ENCODE data around the gene MSI2.

MSI2 gene

DNA sequence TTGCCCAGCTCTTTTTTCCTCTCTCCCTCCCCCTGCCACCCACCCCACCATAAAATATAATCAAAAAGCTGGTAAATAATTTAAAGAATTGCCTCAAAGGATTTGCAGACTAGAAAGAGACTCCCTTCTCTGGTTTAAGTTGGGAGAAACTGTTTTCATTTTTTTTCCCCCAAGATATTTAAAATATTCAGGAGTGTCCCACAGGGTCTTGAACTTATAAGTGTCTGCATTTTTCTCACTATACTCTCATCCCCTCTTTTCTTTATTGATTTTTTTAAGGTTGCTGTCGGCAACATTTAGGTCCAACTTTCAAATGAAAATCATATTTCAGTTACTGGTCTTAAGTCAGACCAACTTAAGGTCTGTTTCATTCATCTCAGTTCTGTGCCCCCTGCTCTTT is 210.2 kb downstream of the MSI2 start:
- in situ Hi-C loops (cut with MboI; ENCODE audit: low sequenced_read_pairs) = no loop called here
- Histone ChIP-seq H3K9me3 (no peaks in the 10 kb centered on the region), H3K27me3 (ENCODE audit: low read depth) (no peaks in the 10 kb centered on the region), H3K4me1 (peaks cover 20% of the 10 kb centered on the region), H3K36me3 (replicated peaks) (no peaks in the 10 kb centered on the region), H3K4me3 (no peak overlapping the region)
- no peak for DNase-seq (ENCODE audit: low spot score in 2 of 2)

DNA sequence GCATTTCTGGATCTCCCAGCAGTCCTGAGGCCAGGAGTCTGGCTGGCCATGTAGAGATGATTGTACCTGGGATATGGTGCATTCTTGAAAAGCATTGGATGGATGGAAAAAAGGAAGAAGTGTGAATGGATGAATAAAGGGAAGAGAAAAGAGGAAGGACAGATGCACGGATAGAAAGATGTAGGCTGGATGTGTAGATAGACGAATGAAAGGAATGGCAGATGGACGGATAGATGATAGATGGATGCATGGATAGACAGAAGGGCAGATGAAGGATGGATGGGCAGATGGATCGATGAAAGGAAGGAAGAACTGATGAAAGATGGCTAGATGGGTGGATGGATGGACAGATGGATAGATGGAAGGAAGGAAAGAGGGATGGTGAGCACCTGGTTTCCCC is 210.9 kb downstream of the MSI2 start:
- Histone ChIP-seq H3K27me3 (ENCODE audit: low read depth) (no peaks in the 10 kb centered on the region), H3K9me3 (no peaks in the 10 kb centered on the region), H3K36me3 (replicated peaks) (no peaks in the 10 kb centered on the region), H3K4me1 (peaks cover 28% of the 10 kb centered on the region), H3K4me3 (no peak overlapping the region)
- DNase-seq (ENCODE audit: low spot score in 2 of 2) = no peak
- in situ Hi-C loops (cut with MboI; ENCODE audit: low sequenced_read_pairs) = no loop called here

DNA sequence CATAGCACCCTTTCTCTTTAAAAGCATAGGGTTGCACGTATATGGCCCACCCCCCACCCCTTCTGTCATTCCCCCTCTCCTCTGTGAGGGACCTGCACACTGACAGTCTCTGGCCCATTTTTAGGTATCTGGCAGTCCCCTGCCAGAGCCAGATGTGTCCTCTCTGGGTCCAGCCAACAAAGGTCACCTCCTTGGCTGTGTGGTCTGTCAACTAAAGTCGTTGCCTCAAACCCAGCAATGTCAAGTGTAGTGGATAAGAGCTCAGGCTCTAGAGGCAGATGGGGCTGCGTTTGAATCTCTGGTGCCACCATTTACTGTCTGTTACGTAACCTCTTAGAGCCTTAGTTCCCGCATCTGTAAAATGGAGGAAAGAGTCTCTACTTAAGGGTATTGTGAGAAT is 211.5 kb downstream of the MSI2 start:
- DNase-seq (ENCODE audit: low spot score in 2 of 2) = no peak
- no peaks in the 10 kb centered on the region for H3K36me3 ChIP-seq (replicated peaks)
- no peaks in the 10 kb centered on the region for H3K27me3 ChIP-seq (ENCODE audit: low read depth)
- no peaks in the 10 kb centered on the region for H3K9me3 ChIP-seq
- in situ Hi-C loops (cut with MboI; ENCODE audit: low sequenced_read_pairs) = no loop called here
- peaks cover 31% of the 10 kb centered on the region for H3K4me1 ChIP-seq
- no peak overlapping the region for H3K4me3 ChIP-seq

DNA sequence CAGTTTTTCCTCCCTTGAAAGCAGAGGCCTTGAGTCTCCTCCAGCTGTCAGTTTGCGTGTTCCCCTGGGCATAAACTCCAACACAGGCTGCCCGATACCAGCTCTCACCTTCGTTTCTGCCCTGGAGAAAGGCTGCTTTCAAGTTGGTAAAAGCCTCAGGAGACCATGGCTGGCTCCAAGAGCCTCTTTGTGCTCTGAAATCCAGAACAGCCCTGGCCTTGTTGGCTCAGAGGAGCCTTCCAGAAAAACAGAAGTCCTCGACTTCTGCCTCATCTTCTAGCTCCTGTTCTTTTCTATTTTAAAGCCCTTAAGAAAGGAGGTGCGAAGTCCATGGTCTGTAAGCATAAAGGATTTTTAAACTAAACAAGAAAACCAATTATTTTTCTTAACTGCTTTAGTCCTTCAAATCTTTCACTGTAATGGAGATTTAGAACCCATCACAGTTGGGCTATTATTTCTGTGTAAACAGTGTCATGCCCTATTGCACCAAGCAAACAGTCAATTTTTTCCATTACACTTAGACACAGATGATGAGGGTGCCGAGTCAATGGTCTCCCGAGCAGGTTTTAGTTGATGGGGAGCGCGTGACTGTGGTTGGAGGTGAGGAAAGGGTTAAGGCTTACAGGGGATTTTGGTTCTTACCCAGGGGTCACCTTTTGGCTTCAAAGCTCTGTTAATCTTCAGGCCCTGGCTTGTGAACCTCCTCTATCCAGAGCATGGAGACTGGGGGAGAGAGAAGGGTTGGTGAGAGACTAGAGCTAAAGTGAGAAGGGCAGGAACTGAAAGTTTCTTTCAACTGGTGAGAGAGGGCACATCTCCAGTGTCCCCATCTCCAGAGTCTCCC is 212.8 kb downstream of the MSI2 start:
- in situ Hi-C loops (cut with MboI; ENCODE audit: low sequenced_read_pairs) = no loop called here
- no peak overlapping the region for H3K4me3 ChIP-seq
- H3K4me1 ChIP-seq = peaks cover 35% of the 10 kb centered on the region

DNA sequence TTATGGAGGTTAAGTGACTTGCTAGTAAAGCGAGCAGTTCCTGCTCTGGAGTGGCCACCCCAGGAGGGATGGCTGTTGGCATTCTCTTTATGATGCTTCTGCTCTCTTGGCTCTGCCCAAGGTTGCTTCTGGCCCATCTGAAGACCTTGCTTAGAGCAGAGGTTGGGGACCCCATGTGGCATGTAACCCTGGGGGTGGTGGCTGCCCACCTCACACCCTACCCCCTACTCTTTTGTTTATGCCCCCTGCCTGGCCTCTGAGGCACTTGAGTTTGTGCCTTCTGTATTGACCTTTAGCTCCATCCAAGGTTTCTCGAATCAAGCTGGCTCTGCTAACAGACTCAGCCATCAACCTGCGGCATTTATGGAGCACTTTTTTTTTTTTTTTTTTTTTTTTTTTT is 214.6 kb downstream of the MSI2 start:
- peaks cover 39% of the 10 kb centered on the region for H3K4me1 ChIP-seq
- no peak for DNase-seq (ENCODE audit: low spot score in 2 of 2)
- H3K9me3 ChIP-seq = no peaks in the 10 kb centered on the region
- H3K27me3 ChIP-seq (ENCODE audit: low read depth) = no peaks in the 10 kb centered on the region
- in situ Hi-C loops (cut with MboI; ENCODE audit: low sequenced_read_pairs) = no loop called here
- no peaks in the 10 kb centered on the region for H3K36me3 ChIP-seq (replicated peaks)
- no peak overlapping the region for H3K4me3 ChIP-seq

More for the DNA sequence above, 212.8 kb downstream of the MSI2 start:
- H3K27me3 ChIP-seq (ENCODE audit: low read depth) = no peaks in the 10 kb centered on the region
- H3K36me3 ChIP-seq (replicated peaks) = no peaks in the 10 kb centered on the region
- H3K9me3 ChIP-seq = no peaks in the 10 kb centered on the region
- no peak for DNase-seq (ENCODE audit: low spot score in 2 of 2)

DNA sequence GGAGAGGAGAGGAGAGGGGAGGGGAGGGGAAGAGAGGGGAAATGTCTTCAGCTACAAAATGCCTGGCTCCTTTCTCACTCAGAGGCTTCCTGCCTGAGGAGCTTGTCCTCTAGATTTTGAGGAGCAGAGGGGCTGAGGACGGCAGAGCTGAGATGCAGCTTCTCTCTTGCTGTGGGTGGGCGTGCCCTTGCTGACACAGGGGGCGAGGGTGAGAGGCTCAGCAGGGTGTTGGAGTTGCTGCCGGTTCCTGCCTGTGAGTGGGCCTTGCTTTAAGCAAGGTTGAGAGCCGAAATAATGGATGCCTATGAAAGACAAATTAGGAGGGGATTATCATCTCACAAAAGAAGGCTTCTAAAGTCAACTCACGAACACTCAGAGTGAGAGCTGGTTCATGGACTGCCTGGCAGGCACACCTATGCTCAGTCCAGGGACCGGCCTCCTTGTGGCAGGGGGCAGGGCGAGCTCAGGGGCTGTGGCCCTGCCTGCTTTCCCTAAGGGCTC is 215.6 kb downstream of the MSI2 start:
- H3K4me1 ChIP-seq = peaks cover 39% of the 10 kb centered on the region

DNA sequence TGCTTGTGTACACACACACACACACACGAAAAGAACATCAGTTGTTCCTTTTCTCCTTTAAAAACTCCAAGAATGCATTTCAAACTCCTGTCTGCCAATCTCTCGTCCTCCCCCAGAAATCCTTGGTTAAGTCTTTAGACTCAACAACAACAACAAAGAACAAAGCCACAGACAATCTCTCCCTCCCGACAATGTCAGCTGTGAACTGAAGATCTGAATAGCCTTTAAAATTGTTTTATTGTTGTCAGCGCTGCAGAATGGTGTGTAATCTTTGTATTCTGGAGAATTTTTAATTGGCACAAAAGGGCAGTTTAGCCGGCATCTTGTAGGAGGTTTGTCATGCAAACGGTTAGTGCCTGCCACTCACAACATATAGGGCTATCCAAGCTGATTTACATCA is 219.5 kb downstream of the MSI2 start:
- Histone ChIP-seq H3K4me3 (no peak overlapping the region), H3K27me3 (ENCODE audit: low read depth) (no peaks in the 10 kb centered on the region), H3K36me3 (replicated peaks) (no peaks in the 10 kb centered on the region), H3K4me1 (peaks cover 35% of the 10 kb centered on the region), H3K9me3 (no peaks in the 10 kb centered on the region)
- peak; percentile 74 to 83 for DNase-seq (ENCODE audit: low spot score in 2 of 2)
- in situ Hi-C loops (cut with MboI; ENCODE audit: low sequenced_read_pairs) = no loop called here

More for the DNA sequence above, 215.6 kb downstream of the MSI2 start:
- H3K4me3 ChIP-seq = no peak overlapping the region
- no peaks in the 10 kb centered on the region for H3K36me3 ChIP-seq (replicated peaks)
- in situ Hi-C loops (cut with MboI; ENCODE audit: low sequenced_read_pairs) = no loop called here
- H3K9me3 ChIP-seq = no peaks in the 10 kb centered on the region
- H3K27me3 ChIP-seq (ENCODE audit: low read depth) = no peaks in the 10 kb centered on the region
- DNase-seq (ENCODE audit: low spot score in 2 of 2) = peak; percentile 80 to 88

DNA sequence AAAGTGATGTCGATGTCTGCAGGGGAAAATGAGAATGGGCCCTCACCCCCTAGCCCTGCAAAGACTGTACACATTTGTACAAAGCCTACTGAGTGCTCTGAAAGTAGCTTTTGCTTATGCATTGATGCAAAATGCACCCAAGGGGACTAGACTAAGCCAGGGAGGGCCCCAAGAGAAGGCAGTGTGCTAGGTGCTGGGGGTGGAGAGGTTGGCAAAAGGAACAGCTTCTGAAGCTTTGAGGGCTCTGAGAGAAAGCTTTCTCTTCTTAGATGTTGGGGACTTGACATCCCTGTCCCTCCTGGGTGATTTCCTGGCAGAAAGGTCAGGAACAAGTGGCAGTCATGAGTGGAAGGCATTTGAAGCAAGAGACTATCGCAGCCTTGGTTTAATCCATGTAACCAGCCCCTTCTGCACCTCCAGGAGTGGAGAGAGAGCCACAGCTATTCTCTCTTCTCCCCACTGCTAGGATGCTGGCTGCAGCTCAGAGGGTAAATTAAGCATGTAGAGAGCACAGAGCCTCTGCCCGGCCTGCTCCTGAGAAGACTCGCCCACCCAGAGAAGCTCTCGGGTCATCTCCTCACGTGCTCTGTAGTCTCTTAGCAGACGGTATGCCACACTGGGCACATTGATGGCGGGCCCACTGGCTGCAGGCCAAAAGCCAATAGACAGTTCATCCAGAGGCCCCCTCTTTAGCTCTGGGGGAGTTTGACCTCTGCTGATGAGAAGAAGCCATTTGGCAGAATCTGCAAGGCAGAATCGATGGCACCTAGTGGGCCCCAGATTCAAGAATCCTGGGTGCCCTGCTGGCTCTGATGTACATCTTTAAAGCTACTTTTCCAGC is 221.4 kb downstream of the MSI2 start:
- Histone ChIP-seq H3K9me3 (no peaks in the 10 kb centered on the region), H3K36me3 (replicated peaks) (no peaks in the 10 kb centered on the region), H3K4me3 (no peak overlapping the region), H3K27me3 (ENCODE audit: low read depth) (no peaks in the 10 kb centered on the region), H3K4me1 (peaks cover 22% of the 10 kb centered on the region)
- DNase-seq (ENCODE audit: low spot score in 2 of 2) = no peak
- in situ Hi-C loops (cut with MboI; ENCODE audit: low sequenced_read_pairs) = no loop called here

DNA sequence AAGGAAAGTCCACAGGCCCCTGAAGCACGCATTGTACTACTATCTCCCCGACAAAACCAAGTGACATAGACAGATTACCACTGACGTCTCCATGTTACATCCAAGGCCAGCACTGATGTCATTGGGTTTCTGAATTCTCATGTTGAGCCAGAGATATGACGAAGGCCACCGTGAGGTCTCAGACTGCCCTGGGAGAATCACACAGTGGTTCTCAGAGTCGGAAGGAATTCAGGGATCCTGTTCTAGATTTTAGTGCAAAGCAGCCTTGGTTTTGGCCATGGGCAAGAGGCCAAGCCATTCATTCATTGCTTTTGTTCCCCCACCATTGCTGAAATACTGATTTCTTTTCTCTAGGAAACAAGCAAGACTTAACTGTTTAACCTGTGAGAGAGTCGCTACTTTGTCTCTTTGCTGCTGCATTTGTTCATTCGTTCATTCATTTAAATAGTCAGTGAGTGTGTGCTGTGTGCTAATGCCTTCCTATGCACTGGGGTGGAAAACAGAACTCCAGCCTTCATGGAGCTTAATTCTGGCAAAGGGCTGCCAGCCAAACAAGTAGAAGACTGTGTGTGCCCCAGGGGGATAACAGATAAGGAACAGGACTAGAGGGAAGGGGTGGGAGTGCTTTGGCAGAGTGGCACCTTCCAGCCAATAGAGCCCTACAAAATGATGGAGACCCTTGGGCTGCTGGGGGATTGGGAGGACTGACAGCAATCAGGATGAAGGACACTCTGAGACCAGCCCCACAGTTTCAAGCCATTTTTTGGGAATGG is 222.3 kb downstream of the MSI2 start:
- in situ Hi-C loops (cut with MboI; ENCODE audit: low sequenced_read_pairs) = no loop called here
- H3K9me3 ChIP-seq = no peaks in the 10 kb centered on the region
- no peaks in the 10 kb centered on the region for H3K27me3 ChIP-seq (ENCODE audit: low read depth)
- H3K36me3 ChIP-seq (replicated peaks) = no peaks in the 10 kb centered on the region
- peaks cover 17% of the 10 kb centered on the region for H3K4me1 ChIP-seq
- DNase-seq (ENCODE audit: low spot score in 2 of 2) = no peak
- H3K4me3 ChIP-seq = no peak overlapping the region

DNA sequence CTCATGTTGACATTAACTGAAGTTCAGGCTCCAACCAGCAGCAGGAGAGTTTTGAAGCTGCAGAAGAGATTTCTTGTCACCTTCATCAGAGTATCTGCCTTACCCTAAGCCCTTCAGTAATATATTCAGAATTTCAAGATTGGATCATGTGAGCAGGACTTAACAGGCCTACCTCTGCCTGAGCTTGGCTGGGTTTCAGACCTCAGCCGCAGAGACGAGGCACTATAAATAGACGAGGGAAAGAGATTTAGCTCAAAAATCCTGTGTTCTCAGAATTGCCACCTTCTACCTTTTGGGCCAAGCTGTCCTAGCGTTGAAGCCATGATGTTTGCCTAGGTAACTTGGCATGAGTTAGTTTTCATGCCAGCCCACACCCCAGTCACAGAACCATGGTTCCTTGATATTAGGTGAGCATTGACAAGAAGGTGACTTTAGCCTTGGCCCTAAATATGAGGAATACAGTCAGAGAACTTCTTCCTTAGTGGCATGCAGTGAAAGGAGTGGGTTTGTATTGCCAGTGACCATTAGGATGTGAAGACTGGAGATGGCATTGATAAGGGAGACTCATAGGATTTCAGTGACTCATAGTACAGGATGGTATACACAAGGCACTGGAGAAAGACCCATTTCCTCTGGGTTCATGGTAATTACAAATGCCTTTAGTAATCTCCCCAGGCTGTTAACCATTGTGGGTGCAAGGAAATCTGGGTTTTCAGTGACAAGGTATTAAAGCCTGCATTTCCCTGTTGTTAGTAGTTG is 224.3 kb downstream of the MSI2 start:
- H3K36me3 ChIP-seq (replicated peaks) = no peaks in the 10 kb centered on the region
- no peak overlapping the region for H3K4me3 ChIP-seq
- in situ Hi-C loops (cut with MboI; ENCODE audit: low sequenced_read_pairs) = no loop called here
- peaks cover 12% of the 10 kb centered on the region for H3K4me1 ChIP-seq
- DNase-seq (ENCODE audit: low spot score in 2 of 2) = no peak
- no peaks in the 10 kb centered on the region for H3K9me3 ChIP-seq
- no peaks in the 10 kb centered on the region for H3K27me3 ChIP-seq (ENCODE audit: low read depth)

DNA sequence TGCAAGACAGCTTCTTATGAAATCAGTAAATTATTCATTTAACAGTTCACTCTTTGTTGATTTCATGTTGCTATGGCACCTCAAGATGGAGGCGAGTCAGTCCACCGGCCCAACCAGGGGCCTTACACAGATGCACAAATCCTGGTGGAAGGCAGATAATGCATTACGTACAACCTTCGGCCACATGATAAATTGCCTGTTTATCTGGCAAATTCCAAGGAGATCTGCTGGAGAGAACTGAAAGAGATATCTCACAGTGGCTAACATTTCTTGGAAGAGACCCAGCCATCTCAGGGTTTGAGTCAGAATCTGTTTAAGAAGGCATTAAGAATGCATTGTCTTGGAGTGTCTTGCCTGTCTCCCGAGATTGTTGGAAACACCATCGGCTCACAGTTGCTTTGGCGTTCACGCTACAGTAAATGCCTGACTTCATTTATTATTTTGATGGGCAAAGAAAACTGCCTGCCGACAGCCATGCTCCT is 225.6 kb downstream of the MSI2 start:
- Histone ChIP-seq H3K4me1 (peaks cover 14% of the 10 kb centered on the region), H3K9me3 (no peaks in the 10 kb centered on the region), H3K27me3 (ENCODE audit: low read depth) (no peaks in the 10 kb centered on the region), H3K4me3 (no peak overlapping the region), H3K36me3 (replicated peaks) (no peaks in the 10 kb centered on the region)
- no peak for DNase-seq (ENCODE audit: low spot score in 2 of 2)
- in situ Hi-C loops (cut with MboI; ENCODE audit: low sequenced_read_pairs) = no loop called here

DNA sequence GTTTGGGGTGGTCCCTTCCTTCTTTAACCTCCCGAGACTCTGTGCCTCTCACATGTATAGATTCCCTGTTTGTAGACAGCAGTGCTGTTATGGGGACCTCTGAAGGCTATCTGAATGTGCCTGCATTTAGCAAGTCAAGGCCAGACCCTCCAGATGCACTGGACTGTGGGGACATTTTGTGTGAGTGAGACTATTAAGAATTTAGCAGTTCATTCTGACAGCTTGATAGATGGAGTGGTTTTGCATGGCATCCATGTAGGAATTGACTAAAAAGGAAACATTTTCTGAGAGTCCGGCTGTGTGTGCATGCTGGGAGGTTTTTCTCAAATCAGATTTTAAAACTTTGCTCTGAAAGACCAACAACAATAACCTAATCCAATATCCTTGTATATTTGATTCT is 226.3 kb downstream of the MSI2 start:
- no peaks in the 10 kb centered on the region for H3K36me3 ChIP-seq (replicated peaks)
- H3K4me1 ChIP-seq = peaks cover 15% of the 10 kb centered on the region
- no peaks in the 10 kb centered on the region for H3K27me3 ChIP-seq (ENCODE audit: low read depth)
- no peaks in the 10 kb centered on the region for H3K9me3 ChIP-seq
- in situ Hi-C loops (cut with MboI; ENCODE audit: low sequenced_read_pairs) = no loop called here
- H3K4me3 ChIP-seq = no peak overlapping the region
- no peak for DNase-seq (ENCODE audit: low spot score in 2 of 2)
